ENCODE measurements around the gene TM4SF4.

Gene TM4SF4

DNA sequence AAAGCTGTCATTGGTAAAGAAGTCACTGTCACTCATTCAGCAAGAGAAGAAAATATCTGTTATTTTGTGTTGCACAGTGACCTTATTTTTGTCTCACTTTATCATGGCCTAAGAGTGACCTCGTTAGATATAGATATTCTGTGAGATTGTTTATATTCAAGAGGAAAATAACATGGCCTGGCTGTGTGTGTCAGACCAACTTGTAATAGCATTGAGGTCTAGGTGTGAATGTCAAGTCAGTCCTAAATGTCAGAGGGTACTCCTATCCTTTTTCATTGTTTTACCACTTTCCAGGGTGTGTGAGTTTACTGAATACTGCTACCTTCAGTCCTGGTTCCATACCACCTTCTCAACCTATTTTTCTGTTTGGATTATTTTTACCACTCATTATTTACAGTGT is 18.5 kb upstream of the TM4SF4 start:
- DNase-seq = no peak

DNA sequence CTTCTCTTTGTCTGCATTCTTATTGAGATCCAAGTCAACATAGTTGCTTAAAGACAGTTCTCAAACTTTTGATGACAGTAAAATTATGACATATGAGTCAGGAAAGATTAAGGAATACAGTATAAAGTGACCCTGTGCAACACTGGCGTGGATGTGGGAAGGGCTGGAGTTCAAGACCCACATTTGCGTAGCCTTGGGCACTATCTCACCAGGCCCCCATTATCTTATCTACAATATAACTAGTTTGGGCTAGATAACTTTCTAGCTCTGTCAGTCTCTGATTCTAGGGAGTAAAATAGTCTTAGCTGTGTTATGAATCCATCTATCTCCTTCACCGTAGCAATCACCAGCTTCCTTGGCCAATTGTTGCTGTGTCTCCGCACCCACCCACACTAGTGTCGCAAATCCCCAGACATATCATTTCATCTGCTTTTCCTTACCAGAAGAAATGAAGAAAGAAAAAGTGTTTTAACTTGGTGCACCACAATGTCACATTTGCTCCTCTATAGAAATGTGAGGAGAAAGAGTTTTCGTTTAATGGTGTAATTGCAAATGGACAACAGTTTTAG is 14.9 kb upstream of the TM4SF4 start:
- DNase-seq = peak; percentile 79

DNA sequence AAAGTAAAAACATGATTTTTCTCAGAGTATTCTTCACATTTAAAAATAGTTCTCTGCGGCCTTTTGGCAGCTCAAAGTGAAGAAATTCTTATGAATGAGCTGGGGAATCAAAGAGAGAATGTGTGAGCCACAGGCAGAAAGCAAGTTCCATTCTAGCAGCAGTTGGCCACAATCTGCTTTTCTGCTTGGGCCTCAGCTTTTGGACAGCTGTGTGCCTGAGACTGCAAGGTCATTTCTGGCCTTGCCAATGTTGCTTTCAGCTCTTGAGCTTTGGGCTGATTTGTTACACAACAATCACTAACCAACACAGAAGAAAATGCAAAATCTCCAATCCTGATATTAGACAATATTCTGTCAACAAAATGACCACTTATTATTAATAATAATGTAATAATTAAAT is 14.4 kb upstream of the TM4SF4 start:
- DNase-seq = no peak

DNA sequence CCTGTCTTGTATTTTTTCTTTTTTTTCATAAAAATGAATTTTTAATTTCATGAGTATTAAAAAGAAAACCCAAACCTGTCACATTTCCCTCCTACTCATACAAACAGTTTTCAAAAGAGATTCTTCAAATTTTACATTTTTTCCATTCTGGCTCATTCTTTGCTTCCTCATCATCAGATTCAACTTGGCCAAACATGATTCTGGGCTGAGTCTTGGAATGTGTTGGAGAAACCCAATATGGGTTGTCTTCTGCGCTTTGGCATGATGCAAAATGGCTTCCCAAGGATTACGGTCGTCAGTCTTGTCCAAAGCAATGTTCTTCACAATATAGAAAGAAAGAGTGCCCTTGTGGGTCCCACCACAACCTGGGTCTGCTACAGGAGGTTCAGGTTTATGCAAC is 12.4 kb upstream of the TM4SF4 start:
- no peak for DNase-seq

DNA sequence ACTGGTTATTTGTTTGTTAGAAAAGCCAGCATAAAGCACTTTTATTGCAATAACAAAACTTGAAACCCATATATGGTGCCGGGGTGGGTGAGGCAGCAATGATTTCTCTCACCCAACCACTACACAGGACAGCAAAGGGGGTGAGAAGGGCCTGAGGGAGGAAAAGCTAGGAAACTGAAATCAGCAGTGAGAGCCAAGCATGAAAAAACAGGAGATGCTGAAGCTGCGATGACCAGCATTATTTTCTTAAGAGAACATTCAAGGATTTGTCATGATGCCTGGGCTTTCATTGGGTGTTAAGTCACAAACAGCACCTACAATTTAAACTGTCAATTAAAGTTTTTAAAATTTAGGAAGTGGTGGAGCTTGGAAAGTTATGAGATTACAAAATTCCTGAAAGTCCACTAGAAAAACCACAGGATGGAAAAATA is 11.9 kb upstream of the TM4SF4 start:
- no peak for DNase-seq

DNA sequence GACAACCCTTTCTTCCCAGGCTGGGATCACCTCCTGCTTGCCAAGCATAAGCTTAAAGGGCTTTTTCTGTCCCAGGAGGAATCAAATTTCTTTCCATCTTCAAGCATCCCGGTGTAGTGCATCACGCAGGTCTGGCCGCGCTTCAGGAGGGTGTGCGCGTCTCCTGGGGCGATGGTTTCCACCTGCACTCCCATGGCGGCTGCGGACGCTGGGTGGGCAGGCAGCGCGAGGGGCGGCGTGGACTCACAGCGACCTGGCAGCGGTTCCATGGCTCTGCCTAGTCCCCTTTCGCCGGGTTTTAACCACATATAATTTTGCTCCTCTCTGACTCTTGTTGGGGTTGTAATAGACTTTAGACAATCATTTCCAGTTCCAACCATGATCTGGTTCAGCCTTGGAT is 10.6 kb upstream of the TM4SF4 start:
- no peak for DNase-seq

DNA sequence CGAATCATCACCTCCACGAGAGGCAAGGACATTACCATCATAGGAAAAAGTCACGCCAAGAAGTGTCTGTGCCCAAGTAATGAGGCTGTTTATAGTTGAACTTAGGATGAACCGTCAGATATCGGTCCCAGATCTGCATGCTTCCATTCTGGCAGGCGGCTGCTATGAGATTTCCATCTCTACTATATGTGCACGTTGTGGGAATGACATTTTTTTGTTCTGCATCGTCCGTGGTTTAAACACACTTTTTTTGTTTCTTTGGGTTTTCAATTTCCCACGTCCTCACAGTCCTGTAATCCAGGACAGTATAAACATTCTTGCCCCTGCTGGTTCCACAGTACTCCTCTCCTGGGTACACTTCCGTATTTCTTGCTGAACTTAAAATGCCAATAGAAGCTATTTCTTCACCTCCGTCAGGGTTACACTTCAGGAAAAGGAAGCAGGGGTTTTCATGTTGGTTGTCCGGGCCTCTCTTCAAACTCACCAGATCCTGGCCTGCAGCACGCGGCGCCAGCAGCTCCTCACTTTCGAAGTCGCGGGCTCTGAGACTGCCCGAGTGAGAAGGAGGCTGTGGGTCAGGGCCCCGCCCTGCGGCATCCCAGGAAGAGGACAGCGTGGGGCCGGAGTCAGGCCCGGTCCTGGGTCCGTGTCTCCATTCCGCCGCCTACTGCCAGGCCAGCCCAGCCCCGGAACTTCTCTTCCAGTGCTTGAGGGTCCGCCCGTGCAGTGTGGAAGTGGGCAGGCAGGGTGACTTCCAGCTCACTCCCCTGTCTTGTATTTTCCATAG is 9.8 kb upstream of the TM4SF4 start:
- DNase-seq = no peak

DNA sequence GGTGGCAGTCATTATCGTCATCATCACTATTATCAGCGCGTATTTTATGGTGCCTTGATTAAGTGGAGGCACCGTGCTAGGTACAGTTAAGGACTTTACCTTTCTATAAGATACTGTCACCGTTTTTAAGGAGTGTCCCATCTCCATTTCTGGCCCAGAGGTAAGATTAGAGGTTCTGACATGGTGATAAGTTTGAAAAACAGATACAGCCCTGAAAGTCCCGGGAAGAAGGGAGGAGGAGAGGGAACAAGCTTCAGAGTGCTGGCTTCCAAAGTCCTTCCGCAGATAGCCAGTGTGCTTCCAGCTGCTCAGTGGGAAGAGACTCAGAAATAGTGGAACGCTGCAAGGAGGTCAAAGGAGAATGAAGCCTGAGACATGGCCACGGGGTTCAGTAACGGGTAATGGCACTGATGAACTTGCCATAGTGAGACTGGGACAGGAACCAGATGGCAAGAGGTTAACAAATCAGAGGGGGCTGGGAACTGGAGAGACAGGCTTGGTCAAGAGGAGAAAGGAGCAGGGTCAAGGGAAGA is 9.1 kb upstream of the TM4SF4 start:
- no peak for DNase-seq

DNA sequence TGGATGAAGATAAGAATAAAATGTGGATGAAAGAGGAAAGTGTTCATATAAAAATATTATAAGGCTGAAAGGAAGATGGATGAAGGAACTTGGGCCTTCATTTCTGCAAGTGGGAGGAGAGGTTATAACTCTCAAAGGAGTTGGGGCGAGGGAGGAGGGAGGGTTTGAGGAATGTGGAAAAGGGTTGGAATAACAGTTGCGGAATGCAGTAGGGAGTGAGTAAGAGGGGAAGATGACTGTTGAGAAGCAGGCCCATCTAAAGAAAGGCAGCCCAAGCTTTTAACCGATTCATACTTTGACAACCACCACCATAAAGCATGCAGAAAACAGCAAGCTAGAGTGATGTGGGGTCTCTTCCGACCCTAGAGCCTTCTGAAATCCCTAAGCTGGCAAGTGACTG is 8.3 kb upstream of the TM4SF4 start:
- DNase-seq = peak; percentile 96

DNA sequence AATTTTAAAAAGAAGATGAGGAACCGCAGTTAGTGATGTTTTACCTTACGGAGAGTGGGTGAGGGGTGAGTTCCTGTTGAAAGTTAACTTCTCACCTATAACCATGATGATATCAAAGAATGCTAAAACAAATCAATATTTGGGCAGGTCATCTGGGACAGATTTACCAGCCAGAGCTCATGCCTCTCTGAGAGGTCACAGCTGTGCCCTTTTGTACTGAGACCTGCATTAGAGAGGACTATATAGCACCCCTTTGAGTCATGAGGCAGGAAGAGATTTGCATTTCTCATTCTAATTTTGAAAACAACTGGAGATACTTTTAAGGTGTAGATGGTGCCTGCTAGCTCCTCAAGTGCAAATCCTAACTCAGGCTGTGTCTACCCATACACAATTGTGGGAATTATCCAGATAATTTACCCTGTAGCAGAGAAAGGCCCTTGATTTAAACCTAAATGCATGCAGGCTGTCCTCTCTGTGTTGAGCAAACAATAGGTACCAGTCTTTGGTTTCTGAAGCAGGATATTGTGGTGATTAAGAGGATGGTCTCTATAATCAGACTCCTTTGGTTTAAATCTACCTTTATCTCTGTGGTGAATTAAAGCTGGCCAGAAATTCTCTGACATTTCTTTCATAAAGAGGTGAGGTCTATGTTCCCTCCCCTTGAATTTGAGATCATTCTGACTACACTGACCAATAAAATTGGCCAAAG is 5.8 kb upstream of the TM4SF4 start:
- DNase-seq = no peak

DNA sequence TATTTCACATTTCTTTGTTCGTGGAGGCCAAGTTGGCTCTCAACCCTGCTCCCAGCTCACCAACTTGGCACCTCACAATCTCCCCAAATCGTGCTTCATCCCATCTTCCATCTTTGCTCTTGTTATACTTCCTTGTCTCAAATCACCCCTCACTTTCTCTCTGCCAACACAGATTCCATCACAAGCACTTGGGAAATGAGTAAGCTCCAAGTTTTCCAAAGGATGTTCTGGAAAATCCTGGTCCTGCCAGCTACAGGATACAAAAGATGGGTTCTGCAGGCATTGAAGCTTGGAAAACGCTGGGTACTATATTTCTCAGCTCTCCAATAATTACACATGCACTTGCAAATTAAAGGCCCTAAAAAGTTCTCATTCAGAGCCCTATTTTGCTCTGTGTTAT is 4.1 kb upstream of the TM4SF4 start:
- DNase-seq = no peak

DNA sequence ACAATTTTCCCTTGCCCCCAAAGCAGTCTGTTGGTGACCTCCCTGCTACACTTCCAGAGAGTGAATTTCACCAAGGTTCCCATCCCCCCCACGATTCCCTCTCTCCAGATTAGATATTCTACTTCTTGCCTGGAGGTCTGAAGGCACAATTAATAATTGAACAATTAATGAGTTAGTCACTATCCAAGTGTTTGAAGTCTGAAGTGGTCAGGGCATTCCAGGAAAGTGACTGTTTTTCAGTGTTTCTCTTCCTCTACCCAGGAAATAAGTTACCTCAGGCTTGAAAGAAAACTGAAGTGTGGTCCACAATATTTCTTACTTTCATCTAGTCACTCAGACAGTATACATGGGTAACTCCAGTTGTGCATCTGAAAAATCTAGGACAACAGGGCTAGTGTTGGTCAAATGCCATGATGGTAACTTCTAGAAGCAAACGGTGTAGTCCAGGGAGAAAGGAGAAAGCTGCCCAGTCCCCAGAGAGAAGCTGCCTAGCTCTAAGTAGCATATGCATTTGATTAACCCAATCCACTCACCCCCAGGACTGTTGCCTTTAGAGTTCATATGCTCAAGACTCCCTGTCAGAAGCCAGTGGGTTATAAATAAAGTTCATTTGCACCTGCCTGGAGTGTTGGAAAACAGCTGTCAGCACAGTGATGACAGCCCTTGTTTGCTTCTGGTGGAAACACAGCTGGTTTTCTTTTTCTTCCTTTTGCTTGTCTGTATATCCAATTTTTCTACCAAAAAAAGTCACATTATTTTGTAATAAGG is 2.3 kb upstream of the TM4SF4 start:
- no peak for DNase-seq

DNA sequence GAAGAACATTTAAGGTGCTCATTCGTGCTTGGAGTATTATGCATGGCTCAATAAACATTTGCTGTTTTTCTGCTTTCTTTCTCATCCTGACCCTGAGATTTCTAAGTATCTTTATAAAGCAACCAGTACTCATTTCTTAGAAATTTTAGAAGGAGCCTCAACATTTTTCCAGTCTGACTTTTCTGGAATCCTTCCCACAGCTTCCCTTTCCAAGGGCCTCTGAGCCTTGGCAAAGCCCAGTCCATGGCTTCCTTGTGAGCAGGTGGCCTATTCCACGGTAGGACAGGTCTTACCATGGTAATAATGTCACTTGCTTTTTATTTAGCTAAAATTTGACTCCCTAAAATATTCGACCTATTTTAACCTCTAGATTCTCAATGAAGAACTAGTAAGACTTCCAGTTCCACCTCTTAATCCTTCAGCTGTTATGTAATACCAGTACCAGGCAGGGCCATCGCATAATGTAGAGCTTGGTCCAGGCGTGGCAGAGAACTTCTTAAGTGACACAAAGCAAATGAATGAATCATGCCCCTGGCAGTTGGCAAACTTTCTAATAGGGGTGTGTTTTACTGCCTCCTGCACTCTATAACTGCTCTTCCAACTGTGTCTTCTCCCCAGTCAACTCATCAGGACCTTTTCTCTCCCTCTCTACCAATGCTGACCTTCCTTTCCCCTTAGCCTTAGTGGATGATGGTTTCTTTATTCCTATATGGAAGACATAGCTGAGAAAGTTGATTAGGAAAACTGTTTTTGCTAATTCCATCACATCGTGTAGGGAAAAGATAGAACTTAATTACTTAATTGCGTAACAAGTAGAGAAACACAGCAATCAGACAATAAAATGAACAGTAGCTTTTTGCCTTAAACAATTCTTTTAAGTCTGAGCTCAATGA is 894 bp upstream of the TM4SF4 start:
- peak; percentile 98 for DNase-seq

DNA sequence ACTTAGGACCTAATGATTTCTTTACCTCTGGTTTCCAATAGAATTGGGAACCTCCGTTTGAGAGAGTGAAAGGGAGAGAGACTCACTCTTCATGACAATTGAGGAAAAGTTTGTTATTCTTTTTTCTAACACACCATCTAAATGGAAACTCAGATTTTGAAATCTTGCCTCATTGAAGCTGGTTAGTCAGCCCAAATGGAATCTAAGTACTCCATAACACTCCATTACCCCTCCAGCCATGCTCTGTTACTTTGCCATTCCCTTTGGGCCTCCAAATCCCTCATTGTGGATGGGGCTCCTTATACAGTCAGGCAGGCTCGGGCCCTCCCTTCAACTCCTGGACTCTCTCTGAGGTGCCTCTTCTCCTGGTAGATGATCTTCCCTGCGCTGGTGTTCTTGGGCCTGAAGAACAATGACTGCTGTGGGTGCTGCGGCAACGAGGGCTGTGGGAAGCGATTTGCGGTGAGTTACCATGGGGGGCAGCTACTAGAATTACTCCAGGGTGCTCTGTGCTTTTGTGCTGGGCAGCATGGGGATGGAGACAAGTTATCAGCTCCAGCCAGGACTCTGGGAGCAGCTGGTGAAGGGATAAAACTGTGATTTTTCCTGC is 1.1 kb downstream of the TM4SF4 start:
- DNase-seq = no peak

DNA sequence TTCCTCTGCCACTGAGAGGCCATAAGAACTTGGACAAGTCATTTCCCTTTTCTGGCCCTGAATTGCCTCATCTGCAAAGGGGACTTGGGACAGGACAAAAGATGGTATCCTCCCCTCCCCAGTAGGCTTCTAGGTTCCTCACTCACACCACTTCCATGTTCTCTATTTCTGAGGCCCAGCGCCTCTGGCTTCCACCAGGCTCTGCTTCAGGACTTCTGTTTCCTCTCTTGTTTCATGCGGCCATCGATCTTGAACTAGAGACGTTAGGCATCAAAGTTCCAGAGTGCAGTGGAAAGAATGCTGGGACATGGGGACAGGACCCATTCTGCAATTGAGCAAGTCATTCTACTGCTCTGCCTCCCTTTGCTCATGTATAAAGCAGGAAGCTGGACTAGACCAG is 1.7 kb downstream of the TM4SF4 start:
- DNase-seq = no peak

DNA sequence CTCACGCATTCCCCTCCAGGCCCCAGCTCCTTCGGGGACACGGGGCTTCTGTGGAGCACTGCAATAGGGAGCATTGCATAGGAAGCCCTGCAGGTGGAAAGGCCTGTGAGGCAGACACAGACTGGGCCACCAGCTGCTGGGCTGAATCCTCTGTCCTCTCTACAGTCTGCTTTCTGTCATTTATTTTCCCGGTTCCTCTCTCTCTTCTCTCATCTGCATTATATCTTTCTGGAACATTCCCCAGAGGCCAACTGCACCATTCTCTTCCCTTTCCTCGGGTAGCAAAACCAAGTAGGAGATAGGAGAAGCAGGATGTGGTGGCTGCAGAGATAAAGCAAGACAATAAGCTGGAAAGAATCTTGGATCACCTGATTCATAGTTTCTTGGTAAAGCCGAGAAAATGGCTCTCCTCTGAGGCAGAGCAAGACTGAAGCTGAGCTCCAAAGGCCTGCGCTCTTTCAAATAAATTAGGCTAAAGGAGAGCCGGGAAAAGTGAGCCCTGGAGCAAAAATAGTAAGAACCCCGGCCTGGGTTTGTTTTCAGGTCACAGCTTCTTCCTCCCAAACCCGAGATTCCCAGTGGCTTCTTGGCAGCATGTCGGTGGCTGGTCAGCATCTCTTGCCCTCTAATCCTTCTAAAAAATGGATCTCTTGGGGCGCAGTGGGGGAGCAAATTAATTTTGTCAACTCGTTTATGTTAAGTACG is 5.3 kb downstream of the TM4SF4 start:
- DNase-seq = peak; percentile 81

DNA sequence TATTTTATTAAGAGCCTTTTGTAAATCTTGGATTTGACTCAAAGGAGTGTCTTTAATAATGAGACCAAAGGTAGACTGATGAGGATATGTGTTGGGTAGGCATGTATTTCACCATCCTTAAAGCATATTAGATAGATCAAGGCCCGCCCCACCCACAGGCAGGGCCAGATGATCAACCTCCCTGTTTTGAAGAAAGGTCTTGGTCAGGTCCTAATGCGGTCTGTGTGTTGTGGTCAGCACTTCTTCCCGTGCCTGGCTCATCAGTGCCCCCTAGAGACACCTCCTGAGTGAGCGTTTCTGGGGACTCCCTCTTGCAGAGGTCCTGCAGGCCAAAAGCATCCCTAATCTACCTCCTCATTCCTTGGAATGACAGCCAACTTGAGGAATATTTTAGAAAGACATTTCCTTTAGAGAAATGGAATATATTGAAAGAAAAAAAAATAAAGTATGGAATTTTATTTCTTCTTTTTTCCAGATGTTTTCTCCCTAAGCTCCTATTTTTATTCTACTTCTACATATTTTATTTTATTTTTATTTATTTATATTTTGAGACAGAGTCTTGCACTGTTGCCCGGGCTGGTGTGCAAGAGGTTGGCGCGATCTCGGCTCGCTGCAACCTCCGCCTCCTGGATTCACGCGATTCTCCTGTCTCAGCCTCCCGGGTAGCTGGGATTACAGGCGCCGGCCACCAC is 6.0 kb downstream of the TM4SF4 start:
- peak; percentile 90 for DNase-seq

DNA sequence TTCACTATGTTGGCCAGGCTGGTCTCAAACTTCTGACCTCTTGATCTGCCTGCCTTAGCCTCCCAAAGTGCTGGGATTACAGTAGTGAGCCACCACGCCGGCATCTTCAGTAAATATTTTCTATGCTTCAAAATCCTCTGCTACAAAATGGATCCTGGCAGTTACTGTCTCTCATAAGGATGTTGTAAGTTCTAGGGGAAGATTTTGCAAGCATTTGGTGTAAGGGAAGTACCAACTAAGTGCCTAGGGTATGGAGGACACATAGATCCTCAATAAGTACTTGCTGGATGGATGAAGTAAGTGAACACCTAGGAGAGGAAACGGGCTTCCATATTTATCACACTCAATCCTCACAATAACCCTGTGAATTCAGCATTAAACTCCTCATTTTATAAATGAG is 6.6 kb downstream of the TM4SF4 start:
- no peak for DNase-seq

DNA sequence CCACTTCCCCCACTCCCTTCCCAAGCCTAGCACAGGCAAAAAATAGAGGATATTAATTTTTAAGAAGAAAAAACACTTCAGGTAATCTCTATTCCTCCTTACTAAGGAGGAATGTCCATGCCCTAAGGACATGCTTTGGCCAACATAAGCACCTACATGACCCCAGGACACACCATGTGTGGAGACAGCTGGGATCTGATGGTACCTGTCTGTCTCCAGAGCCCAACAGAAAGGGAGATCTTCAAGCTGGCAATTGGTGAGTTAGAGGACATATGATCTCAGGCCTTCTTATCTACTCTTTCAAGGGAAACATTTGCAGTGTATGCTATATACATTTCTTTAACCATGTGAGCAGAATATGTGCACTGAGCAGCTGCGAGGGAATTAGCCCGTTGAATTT is 7.0 kb downstream of the TM4SF4 start:
- DNase-seq = no peak

DNA sequence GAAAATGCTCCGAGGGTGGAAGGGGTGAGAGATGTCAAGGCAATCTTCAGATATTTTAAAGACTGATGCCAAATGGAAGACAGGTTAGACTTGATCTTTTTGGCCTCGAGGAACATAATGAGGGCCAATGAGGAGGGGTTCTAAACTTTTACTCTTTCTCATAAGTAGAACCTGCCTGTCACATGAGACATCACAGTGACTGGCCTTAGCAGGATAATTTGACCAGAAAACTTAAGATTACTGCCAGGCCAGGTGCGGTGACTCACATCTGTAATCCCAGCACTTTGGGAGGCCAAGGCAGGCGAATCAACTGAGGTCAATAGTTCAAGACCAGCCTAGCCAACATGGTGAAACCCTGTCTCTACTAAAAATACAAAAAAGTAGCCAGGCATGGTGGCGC is 12.2 kb downstream of the TM4SF4 start:
- no peak for DNase-seq

Data from NCI-H226 (cell line).